ENCODE data around the gene PTPN3. TPM values are rescaled to one million over a fixed set of nuclear protein-coding genes. Genes with fewer than 3 reads are reported as not detected.
A peak's percentile ranks its signal among the peaks of the same experiment; 100 is the strongest.
"Not testable (repeated sequence)": the region's sequence is repeated elsewhere in the genome, so short reads cannot be mapped to it uniquely, and the experiment has no call there.

Gene PTPN3, protein sequence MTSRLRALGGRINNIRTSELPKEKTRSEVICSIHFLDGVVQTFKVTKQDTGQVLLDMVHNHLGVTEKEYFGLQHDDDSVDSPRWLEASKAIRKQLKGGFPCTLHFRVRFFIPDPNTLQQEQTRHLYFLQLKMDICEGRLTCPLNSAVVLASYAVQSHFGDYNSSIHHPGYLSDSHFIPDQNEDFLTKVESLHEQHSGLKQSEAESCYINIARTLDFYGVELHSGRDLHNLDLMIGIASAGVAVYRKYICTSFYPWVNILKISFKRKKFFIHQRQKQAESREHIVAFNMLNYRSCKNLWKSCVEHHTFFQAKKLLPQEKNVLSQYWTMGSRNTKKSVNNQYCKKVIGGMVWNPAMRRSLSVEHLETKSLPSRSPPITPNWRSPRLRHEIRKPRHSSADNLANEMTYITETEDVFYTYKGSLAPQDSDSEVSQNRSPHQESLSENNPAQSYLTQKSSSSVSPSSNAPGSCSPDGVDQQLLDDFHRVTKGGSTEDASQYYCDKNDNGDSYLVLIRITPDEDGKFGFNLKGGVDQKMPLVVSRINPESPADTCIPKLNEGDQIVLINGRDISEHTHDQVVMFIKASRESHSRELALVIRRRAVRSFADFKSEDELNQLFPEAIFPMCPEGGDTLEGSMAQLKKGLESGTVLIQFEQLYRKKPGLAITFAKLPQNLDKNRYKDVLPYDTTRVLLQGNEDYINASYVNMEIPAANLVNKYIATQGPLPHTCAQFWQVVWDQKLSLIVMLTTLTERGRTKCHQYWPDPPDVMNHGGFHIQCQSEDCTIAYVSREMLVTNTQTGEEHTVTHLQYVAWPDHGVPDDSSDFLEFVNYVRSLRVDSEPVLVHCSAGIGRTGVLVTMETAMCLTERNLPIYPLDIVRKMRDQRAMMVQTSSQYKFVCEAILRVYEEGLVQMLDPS
- total RNA-seq (0.47 TPM), polyA plus RNA-seq (under 1 TPM in 3 of 4 donors, not detected in 1; 0.03 to 0.23 (median 0.20) TPM)

DNA sequence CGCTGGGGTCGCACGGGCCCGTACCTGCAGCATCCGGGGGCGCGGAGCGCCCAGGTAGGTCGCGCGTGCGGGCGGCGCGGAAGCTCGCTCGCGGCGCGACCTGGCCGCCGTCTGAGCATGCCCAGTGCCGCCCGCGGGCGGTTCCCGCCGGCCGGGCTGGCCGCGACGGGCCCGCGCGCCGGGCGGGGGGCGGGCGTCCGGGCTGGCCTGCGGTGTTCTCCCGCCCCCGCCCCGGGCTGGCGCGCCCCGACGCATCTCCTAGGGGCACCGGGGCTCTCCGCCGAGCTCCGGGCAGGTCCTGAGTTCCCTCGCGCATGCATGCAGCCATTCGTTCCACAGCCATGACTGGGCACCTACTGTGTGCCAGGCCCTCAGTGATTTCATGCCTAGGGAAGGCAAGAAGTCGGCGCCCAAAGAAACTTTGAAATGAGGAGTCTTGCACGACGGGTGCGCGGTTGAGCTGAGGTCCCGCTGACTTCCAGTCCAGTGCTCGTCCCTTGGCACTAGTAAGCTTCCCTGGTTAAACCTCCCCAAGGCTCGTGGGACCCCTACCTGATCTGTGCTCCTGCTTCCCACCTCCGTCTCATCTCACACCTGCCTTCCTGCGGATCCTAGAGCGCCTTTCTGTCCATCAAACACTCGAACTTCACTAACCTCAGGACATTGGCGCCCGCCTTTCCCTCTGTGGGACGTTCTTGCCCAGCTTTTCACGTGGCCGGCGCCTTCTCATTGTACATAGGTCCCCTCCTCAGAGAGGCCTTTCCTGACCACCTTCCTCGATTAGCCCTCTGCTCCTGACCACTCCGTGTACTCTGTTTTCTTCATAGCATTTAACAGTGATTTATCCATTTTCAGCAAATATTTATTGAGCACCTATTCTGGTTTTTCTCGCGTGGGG lies at the start of gene PTPN3:
TSS of gene PTPN3 (minus strand) at position 113 of the 898 bp plus-strand sequence. CDS start 34,873 bp downstream, outside the sequence.
- Histone ChIP-seq H3K36me3 (ENCODE audit: control insufficient read depth, insufficient read depth, low read length) (no peaks in the 10 kb centered on the region), H3K27me3 (ENCODE audit: control insufficient read depth, insufficient read depth, low read length) (peaks cover 24% of the 10 kb centered on the region), H3K4me3 (ENCODE audit: low read depth, low read length) (no peak within 1 kb of the TSS), H3K27ac (ENCODE audit: insufficient read depth, low read length, poor library complexity, severe bottlenecking) (no peak within 1 kb of the TSS), H3K4me1 (ENCODE audit: control insufficient read depth, insufficient read depth, low read length, poor library complexity, severe bottlenecking) (no peaks in the 10 kb centered on the region), H3K9me3 (ENCODE audit: control insufficient read depth in 2 of 2, low read length in 2 of 2) (no peaks in the 10 kb centered on the region)
- H3K4me3 Mint-ChIP-seq, result peak within 1 kb of the TSS in 1 of 4 donors; percentile 31
- no peak for DNase-seq
- no peaks in the 10 kb centered on the region for H3K36me3 Mint-ChIP-seq
- ATAC-seq (ENCODE audit: low read depth in 2 of 2), result no peak
- peaks cover 0 to 6% (median 3%) of the 10 kb centered on the region in 4 donors for H3K4me1 Mint-ChIP-seq
- H3K27ac Mint-ChIP-seq, result peak within 1 kb of the TSS in 1 of 3 donors; percentile 74
- peaks cover 0 to 8% (median 0%) of the 10 kb centered on the region in 7 donors for H3K9me3 Mint-ChIP-seq
- peaks cover 72% of the 10 kb centered on the region for H3K27me3 Mint-ChIP-seq

DNA sequence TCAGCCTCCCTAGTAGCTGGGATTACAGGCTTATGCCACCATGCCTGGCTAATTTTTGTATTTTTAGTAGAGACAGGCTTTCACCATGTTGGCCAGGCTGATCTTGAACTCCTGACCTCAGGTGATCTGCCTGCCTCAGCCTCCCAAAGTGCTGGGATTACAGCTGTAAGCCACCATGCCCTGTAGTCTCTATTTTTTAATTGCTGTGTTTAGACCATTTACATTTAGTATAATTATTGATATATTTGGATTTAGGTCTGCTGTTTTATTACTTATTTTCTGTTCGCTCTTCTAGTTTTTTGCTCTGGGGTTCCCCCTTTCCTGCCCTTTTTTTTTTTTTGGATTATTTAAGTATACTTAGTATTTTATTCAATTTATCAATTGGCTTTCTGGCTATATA lies 46.8 kb upstream of the PTPN3 start:
- ATAC-seq (ENCODE audit: low read depth in 2 of 2); DNase-seq: not testable (repeated sequence)

DNA sequence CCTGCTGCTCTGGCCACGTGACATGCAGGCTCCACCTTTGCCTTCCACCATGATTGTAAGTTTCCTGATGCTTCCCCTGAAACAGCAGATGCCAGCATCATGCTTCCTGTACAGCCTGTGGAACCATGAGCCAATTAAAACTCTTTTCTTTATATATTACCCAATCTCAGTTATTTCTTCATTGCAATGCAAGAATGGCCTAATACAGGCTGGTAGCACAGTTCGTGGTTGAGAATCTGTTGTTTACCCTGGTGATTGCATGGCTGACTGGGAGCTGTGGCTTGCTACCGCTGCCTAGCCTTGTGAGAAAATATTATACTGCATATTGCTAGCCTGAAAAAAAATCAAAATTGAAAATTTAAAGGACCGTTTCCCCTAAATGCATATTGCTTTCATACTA lies 44.8 kb upstream of the PTPN3 start:
- Mint-ChIP-seq H3K4me1 (no peaks in the 10 kb centered on the region), H3K4me3 (no peak overlapping the region), H3K27ac (no peak overlapping the region), H3K9me3 (peaks cover 0 to 14% (median 3%) of the 10 kb centered on the region in 7 donors), H3K36me3 (no peaks in the 10 kb centered on the region), H3K27me3 (peaks cover 6% of the 10 kb centered on the region)
- Histone ChIP-seq H3K4me3 (ENCODE audit: low read depth, low read length) (no peak overlapping the region), H3K27me3 (ENCODE audit: control insufficient read depth, insufficient read depth, low read length) (no peaks in the 10 kb centered on the region), H3K36me3 (ENCODE audit: control insufficient read depth, insufficient read depth, low read length) (no peaks in the 10 kb centered on the region), H3K27ac (ENCODE audit: insufficient read depth, low read length, poor library complexity, severe bottlenecking) (no peak overlapping the region), H3K9me3 (ENCODE audit: control insufficient read depth in 2 of 2, low read length in 2 of 2) (no peaks in the 10 kb centered on the region), H3K4me1 (ENCODE audit: control insufficient read depth, insufficient read depth, low read length, poor library complexity, severe bottlenecking) (no peaks in the 10 kb centered on the region)
- DNase-seq (no peak), ATAC-seq (ENCODE audit: low read depth in 2 of 2) (no peak)

More for the DNA sequence above, 46.8 kb upstream of the PTPN3 start:
- peaks cover 0 to 17% (median 4%) of the 10 kb centered on the region in 7 donors for H3K9me3 Mint-ChIP-seq
- not testable (repeated sequence) for H3K4me1 ChIP-seq (ENCODE audit: control insufficient read depth, insufficient read depth, low read length, poor library complexity, severe bottlenecking); H3K27me3 ChIP-seq (ENCODE audit: control insufficient read depth, insufficient read depth, low read length); H3K9me3 ChIP-seq (ENCODE audit: control insufficient read depth in 2 of 2, low read length in 2 of 2); H3K27me3 Mint-ChIP-seq; H3K4me3 ChIP-seq (ENCODE audit: low read depth, low read length); H3K4me3 Mint-ChIP-seq; H3K4me1 Mint-ChIP-seq; H3K36me3 Mint-ChIP-seq; H3K27ac ChIP-seq (ENCODE audit: insufficient read depth, low read length, poor library complexity, severe bottlenecking); H3K27ac Mint-ChIP-seq; H3K36me3 ChIP-seq (ENCODE audit: control insufficient read depth, insufficient read depth, low read length)

DNA sequence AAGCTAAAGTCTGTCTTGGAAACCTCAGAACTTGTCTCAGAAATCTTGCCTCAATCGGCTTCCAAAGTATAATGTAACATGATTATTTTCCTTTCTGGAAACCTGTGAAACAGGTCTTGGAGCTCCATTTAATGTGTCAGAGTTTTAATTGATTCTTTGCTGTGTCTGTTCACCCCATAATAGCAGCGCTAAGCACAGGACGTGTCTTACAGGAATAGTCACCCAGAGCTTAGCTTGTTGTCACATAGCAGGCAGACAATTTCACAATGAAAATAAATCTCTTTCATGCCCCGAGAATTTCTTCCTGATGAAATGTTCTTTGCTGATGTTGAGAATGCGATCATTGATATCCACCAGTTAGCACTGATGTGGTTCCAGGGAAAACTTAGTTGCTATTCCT lies 40.2 kb upstream of the PTPN3 start:
- ATAC-seq (ENCODE audit: low read depth in 2 of 2), result no peak
- H3K36me3 ChIP-seq (ENCODE audit: control insufficient read depth, insufficient read depth, low read length), result no peaks in the 10 kb centered on the region
- H3K36me3 Mint-ChIP-seq, result no peaks in the 10 kb centered on the region

DNA sequence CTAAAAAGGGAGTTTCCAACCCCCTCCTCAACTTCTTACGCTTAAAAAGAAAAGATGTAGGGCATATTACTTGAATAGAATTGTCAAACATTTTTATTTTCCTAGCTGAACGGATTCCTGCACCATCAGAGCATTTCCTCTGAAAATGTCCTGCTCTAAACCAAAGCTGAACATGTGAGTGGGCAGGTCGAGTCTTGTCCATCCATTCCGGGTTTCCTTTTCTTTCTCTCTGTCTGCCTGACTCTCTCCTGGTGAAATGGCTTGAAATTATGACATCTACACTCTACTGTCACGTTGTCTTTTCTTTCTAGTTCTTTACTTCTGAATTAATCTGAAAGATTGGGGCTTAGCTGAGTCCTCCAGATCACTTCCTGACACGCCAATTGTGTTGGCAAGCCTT lies 39.2 kb upstream of the PTPN3 start:
- H3K27me3 ChIP-seq (ENCODE audit: control insufficient read depth, insufficient read depth, low read length), result no peaks in the 10 kb centered on the region
- H3K36me3 Mint-ChIP-seq, result no peaks in the 10 kb centered on the region
- no peak overlapping the region for H3K27ac Mint-ChIP-seq
- H3K9me3 ChIP-seq (ENCODE audit: control insufficient read depth in 2 of 2, low read length in 2 of 2), result no peaks in the 10 kb centered on the region
- peaks cover 0 to 2% (median 0%) of the 10 kb centered on the region in 7 donors for H3K9me3 Mint-ChIP-seq
- no peaks in the 10 kb centered on the region for H3K4me1 ChIP-seq (ENCODE audit: control insufficient read depth, insufficient read depth, low read length, poor library complexity, severe bottlenecking)
- no peak overlapping the region for H3K4me3 ChIP-seq (ENCODE audit: low read depth, low read length)
- ATAC-seq (ENCODE audit: low read depth in 2 of 2), result no peak
- no peaks in the 10 kb centered on the region for H3K36me3 ChIP-seq (ENCODE audit: control insufficient read depth, insufficient read depth, low read length)
- H3K4me1 Mint-ChIP-seq, result no peaks in the 10 kb centered on the region
- no peak overlapping the region for H3K27ac ChIP-seq (ENCODE audit: insufficient read depth, low read length, poor library complexity, severe bottlenecking)
- H3K4me3 Mint-ChIP-seq, result no peak overlapping the region
- DNase-seq, result no peak
- peaks cover 6% of the 10 kb centered on the region for H3K27me3 Mint-ChIP-seq

More for the DNA sequence above, 40.2 kb upstream of the PTPN3 start:
- peaks cover 6% of the 10 kb centered on the region for H3K27me3 Mint-ChIP-seq
- Histone ChIP-seq H3K27me3 (ENCODE audit: control insufficient read depth, insufficient read depth, low read length) (no peaks in the 10 kb centered on the region), H3K4me1 (ENCODE audit: control insufficient read depth, insufficient read depth, low read length, poor library complexity, severe bottlenecking) (no peaks in the 10 kb centered on the region), H3K9me3 (ENCODE audit: control insufficient read depth in 2 of 2, low read length in 2 of 2) (no peaks in the 10 kb centered on the region), H3K4me3 (ENCODE audit: low read depth, low read length) (no peak overlapping the region), H3K27ac (ENCODE audit: insufficient read depth, low read length, poor library complexity, severe bottlenecking) (no peak overlapping the region)
- no peak overlapping the region for H3K27ac Mint-ChIP-seq
- DNase-seq, result no peak
- peaks cover 0 to 2% (median 0%) of the 10 kb centered on the region in 7 donors for H3K9me3 Mint-ChIP-seq
- H3K4me3 Mint-ChIP-seq, result no peak overlapping the region
- H3K4me1 Mint-ChIP-seq, result no peaks in the 10 kb centered on the region

DNA sequence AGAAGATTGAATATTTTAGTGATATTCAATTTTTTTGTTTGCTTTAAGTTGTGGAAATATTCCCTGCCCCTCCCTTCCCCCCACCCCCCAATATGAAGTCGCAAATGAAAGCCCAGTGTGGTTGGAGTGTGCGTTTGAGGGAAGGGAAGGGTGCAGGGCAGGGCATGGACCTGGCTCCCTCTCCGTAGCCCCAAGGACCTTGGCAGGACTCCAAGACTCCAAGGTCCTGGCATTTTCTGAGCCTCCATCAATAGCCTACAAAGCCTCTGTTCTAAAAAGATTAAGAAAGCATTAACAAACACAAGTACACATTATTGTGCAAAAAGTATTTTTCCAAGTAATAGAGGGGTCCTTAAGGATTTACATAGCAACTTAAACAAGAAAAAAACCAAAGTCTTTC lies 38.8 kb upstream of the PTPN3 start:
- no peak overlapping the region for H3K4me3 ChIP-seq (ENCODE audit: low read depth, low read length)
- no peaks in the 10 kb centered on the region for H3K4me1 ChIP-seq (ENCODE audit: control insufficient read depth, insufficient read depth, low read length, poor library complexity, severe bottlenecking)
- no peak overlapping the region for H3K27ac ChIP-seq (ENCODE audit: insufficient read depth, low read length, poor library complexity, severe bottlenecking)
- H3K27ac Mint-ChIP-seq, result no peak overlapping the region
- no peak for DNase-seq
- peaks cover 1% of the 10 kb centered on the region for H3K27me3 Mint-ChIP-seq
- peaks cover 0 to 2% (median 0%) of the 10 kb centered on the region in 7 donors for H3K9me3 Mint-ChIP-seq
- H3K36me3 ChIP-seq (ENCODE audit: control insufficient read depth, insufficient read depth, low read length), result no peaks in the 10 kb centered on the region
- no peak overlapping the region for H3K4me3 Mint-ChIP-seq
- no peaks in the 10 kb centered on the region for H3K4me1 Mint-ChIP-seq
- ATAC-seq (ENCODE audit: low read depth in 2 of 2), result no peak
- H3K27me3 ChIP-seq (ENCODE audit: control insufficient read depth, insufficient read depth, low read length), result no peaks in the 10 kb centered on the region
- no peaks in the 10 kb centered on the region for H3K9me3 ChIP-seq (ENCODE audit: control insufficient read depth in 2 of 2, low read length in 2 of 2)
- H3K36me3 Mint-ChIP-seq, result no peaks in the 10 kb centered on the region

DNA sequence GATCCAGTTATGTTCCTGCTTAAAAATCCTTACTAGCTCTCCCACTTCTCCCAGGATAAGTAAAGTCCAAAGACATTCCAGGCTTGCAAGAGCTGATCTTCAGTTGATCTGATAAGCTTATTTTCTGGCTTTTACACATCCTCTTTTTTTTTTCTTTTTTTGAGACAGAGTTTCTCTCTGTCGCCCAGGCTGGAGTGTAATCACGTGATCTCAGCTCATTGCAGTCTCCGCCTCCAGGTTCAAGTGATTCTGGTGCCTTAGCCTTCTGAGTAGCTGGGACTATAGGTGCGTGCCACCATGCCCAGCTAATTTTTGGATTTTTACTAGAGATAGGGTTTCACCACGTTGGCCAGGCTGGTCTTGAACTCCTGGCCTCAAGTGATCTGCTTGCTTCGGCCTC lies 37.3 kb upstream of the PTPN3 start:
- Histone ChIP-seq H3K4me3 (ENCODE audit: low read depth, low read length) (no peak overlapping the region), H3K9me3 (ENCODE audit: control insufficient read depth in 2 of 2, low read length in 2 of 2) (no peaks in the 10 kb centered on the region), H3K36me3 (ENCODE audit: control insufficient read depth, insufficient read depth, low read length) (no peaks in the 10 kb centered on the region), H3K27ac (ENCODE audit: insufficient read depth, low read length, poor library complexity, severe bottlenecking) (no peak overlapping the region), H3K4me1 (ENCODE audit: control insufficient read depth, insufficient read depth, low read length, poor library complexity, severe bottlenecking) (no peaks in the 10 kb centered on the region), H3K27me3 (ENCODE audit: control insufficient read depth, insufficient read depth, low read length) (no peaks in the 10 kb centered on the region)
- H3K4me1 Mint-ChIP-seq, result no peaks in the 10 kb centered on the region
- H3K4me3 Mint-ChIP-seq, result no peak overlapping the region
- no peak for DNase-seq
- H3K9me3 Mint-ChIP-seq, result peaks cover 0 to 4% (median 0%) of the 10 kb centered on the region in 7 donors
- no peaks in the 10 kb centered on the region for H3K36me3 Mint-ChIP-seq
- ATAC-seq (ENCODE audit: low read depth in 2 of 2), result no peak
- H3K27ac Mint-ChIP-seq, result peak overlapping the region in 1 of 3 donors; percentile 70
- no peaks in the 10 kb centered on the region for H3K27me3 Mint-ChIP-seq

Measured in CD4-positive, CD25-positive, alpha-beta regulatory T cell (primary cell).